HepG2 (cell line): ENCODE measurements around the gene ADCY10.

Experiments used
- CTCF ChIP-seq: sonication (generic); formaldehyde crosslinking; IDR thresholded peaks from 2 replicates; pipeline ENCODE4 v1.5.0; 2020; ENCODE audit warnings: mild to moderate bottlenecking, missing genetic modification reagents, moderate library complexity
- DBP ChIP-seq: sonication (generic); formaldehyde crosslinking; IDR thresholded peaks from 2 replicates; pipeline ENCODE4 v1.4.0; 2020; ENCODE audit warnings: missing genetic modification reagents; ENCODE audit errors: not compliant biosample characterization
- IKZF1 ChIP-seq: fragments of 450-650 bp; IDR thresholded peaks from 2 replicates; pipeline ENCODE4 v1.7.1; 2016
- NR2F6 ChIP-seq, 2 experiments: IDR thresholded peaks; 2 replicates each; pipeline ENCODE4 v1.6.1; 2016; ENCODE audit warnings: antibody characterized with exemption in 1 of 2, mild to moderate bottlenecking in 1 of 2
- POLR2A ChIP-seq, 2 experiments: IDR thresholded peaks; 2 replicates each; pipeline ENCODE4 v1.6.1; 2011; ENCODE audit warnings: low read depth in 2 of 2, low read length in 2 of 2, mild to moderate bottlenecking in 1 of 2, moderate library complexity in 1 of 2; ENCODE audit not compliant: insufficient read depth in 1 of 2
- REST ChIP-seq, 2 experiments: IDR thresholded peaks; 2 replicates each; pipeline ENCODE4 v1.6.1; 2011 to 2012; ENCODE audit warnings: low read length in 2 of 2, borderline replicate concordance in 1 of 2, low read depth in 1 of 2, mild to moderate bottlenecking in 1 of 2, moderate library complexity in 1 of 2
- SP1 ChIP-seq, 2 experiments: fragments of 450-650 bp in 1 of 2; sonication (generic) in 1 of 2; formaldehyde crosslinking in 1 of 2; IDR thresholded peaks; 2 replicates each; pipeline versions ENCODE4 v1.4.0 to v1.6.1; 2016 to 2020; ENCODE audit warnings: missing genetic modification reagents in 1 of 2
- ZBTB1 ChIP-seq: sonication (generic); formaldehyde crosslinking; IDR thresholded peaks from 2 replicates; pipeline ENCODE4 v1.4.0; 2020; ENCODE audit warnings: missing genetic modification reagents, borderline replicate concordance
- ZBTB33 ChIP-seq: sonication (generic); formaldehyde crosslinking; IDR thresholded peaks from 2 replicates; pipeline ENCODE4 v1.4.0; 2020; ENCODE audit warnings: missing genetic modification reagents
- ZNF362 ChIP-seq: sonication (generic); formaldehyde crosslinking; IDR thresholded peaks from 2 replicates; pipeline ENCODE4 v1.4.0; 2020; ENCODE audit warnings: missing genetic modification reagents, mild to moderate bottlenecking, borderline replicate concordance
- ZNF367 ChIP-seq: sonication (generic); formaldehyde crosslinking; IDR thresholded peaks from 2 replicates; pipeline ENCODE4 v1.4.0; 2020; ENCODE audit warnings: missing genetic modification reagents, borderline replicate concordance
- ZNF740 ChIP-seq: sonication (generic); formaldehyde crosslinking; IDR thresholded peaks from 2 replicates; pipeline ENCODE4 v1.4.0; 2020; ENCODE audit warnings: missing genetic modification reagents
- ZZZ3 ChIP-seq: sonication (generic); formaldehyde crosslinking; IDR thresholded peaks from 2 replicates; pipeline ENCODE4 v1.4.0; 2020; ENCODE audit warnings: missing genetic modification reagents, mild to moderate bottlenecking, borderline replicate concordance

- TF ChIP-seq ZBTB1 (CRISPR knock-in tag), result no peak
- no peak for TF ChIP-seq REST (IDR thresholded peaks at IDR 0.05; ENCODE audit: borderline replicate concordance in 1 of 2, low read depth in 1 of 2, low read length in 2 of 2)
- TF ChIP-seq CTCF (CRISPR knock-in tag), result no peak
- TF ChIP-seq POLR2A (IDR thresholded peaks at IDR 0.05; ENCODE audit: insufficient read depth in 1 of 2, low read depth in 2 of 2, low read length in 2 of 2), result no peak
- no peak for TF ChIP-seq DBP
- TF ChIP-seq ZNF362 (CRISPR knock-in tag), result no peak
- TF ChIP-seq ZNF740 (CRISPR knock-in tag), result no peak
- TF ChIP-seq SP1 (IDR thresholded peaks at IDR 0.05), result no peak
- no peak for TF ChIP-seq SP1 (CRISPR knock-in tag; IDR thresholded peaks at IDR 0.05)
- no peak for TF ChIP-seq NR2F6 (IDR thresholded peaks at IDR 0.05)
- TF ChIP-seq NR2F6 (CRISPR knock-in tag; IDR thresholded peaks at IDR 0.05), result no peak
- TF ChIP-seq ZNF367, result no peak
- no peak for TF ChIP-seq ZZZ3 (CRISPR knock-in tag)
- peak; percentile 54; the same call in 1 of the 2 replicates for TF ChIP-seq ZBTB33 (CRISPR knock-in tag)
- TF ChIP-seq IKZF1, result no peak
Observed at GRCh38 chr1:167765496-167765895, 148.4 kb downstream of the ADCY10 start.
